DMS153 (cell line): Measurements from ENCODE around the gene KANK3.
A peak's percentile ranks its signal among the peaks of the same experiment; 100 is the strongest.
"Not testable (repeated sequence)": the region's sequence is repeated elsewhere in the genome, so short reads cannot be mapped to it uniquely, and the experiment has no call there.

Experiments
- DNase-seq: peaks from one replicate; lab custom pipeline; 2025; lab: John Stamatoyannopoulos, UW

The KANK3 gene

GRCh38 chr19:8370176-8371010, 27.3 kb upstream of the KANK3 start:
- DNase-seq: no peak

GRCh38 chr19:8367327-8368001, 24.4 kb upstream of the KANK3 start:
- no peak for DNase-seq

GRCh38 chr19:8366961-8367326, 23.9 kb upstream of the KANK3 start:
- no peak for DNase-seq

- DNase-seq: no peak
Observed at GRCh38 chr19:8366121-8366581, 23.1 kb upstream of the KANK3 start.

GRCh38 chr19:8363803-8364771, 21.0 kb upstream of the KANK3 start, which contains the start of gene ANGPTL4:
TSS of gene ANGPTL4 (plus strand) at chr19:8364155. CDS start at chr19:8364322, 167 bp downstream.
- DNase-seq: no peak

GRCh38 chr19:8361921-8362793, 19.1 kb upstream of the KANK3 start:
- DNase-seq: peak; percentile 79

- no peak for DNase-seq
Observed at GRCh38 chr19:8360196-8360595, 17.1 kb upstream of the KANK3 start.

GRCh38 chr19:8358948-8359347, 15.9 kb upstream of the KANK3 start:
- no peak for DNase-seq

GRCh38 chr19:8357007-8357521, 14.0 kb upstream of the KANK3 start:
- DNase-seq: no peak

GRCh38 chr19:8355631-8356402, 12.8 kb upstream of the KANK3 start:
- no peak for DNase-seq

GRCh38 chr19:8352845-8353244, 9.8 kb upstream of the KANK3 start:
- DNase-seq: not testable (repeated sequence)

- no peak for DNase-seq
Observed at GRCh38 chr19:8352134-8352827, 9.2 kb upstream of the KANK3 start.

- not testable (repeated sequence) for DNase-seq
Observed at GRCh38 chr19:8349629-8350372, 6.7 kb upstream of the KANK3 start.

- DNase-seq: no peak
Observed at GRCh38 chr19:8343483-8343844, 402 bp upstream of the KANK3 start.

GRCh38 chr19:8342316-8342683, 762 bp downstream of the KANK3 start:
- no peak for DNase-seq

GRCh38 chr19:8341504-8341903, 1.6 kb downstream of the KANK3 start:
- DNase-seq: not testable (repeated sequence)

- no peak for DNase-seq
Observed at GRCh38 chr19:8340341-8341096, 2.5 kb downstream of the KANK3 start.

GRCh38 chr19:8338835-8339234, 4.2 kb downstream of the KANK3 start:
- no peak for DNase-seq
